ENCODE results near the gene SPATA31D1.
A peak's percentile ranks its signal among the peaks of the same experiment; 100 is the strongest.

SPATA31D1 gene

GRCh38 chr9:81981883-81982282, 6.7 kb upstream of the SPATA31D1 start:
- no peak for TF ChIP-seq JUND (IDR thresholded peaks at IDR 0.05; ENCODE audit: low read depth)
- in situ Hi-C loops (cut with HindIII; ENCODE audit: low pct_unique_long_range_greater_than_20kb, low sequenced_read_pairs): no loop called here

GRCh38 chr9:81984928-81985327, 3.6 kb upstream of the SPATA31D1 start:
- no peak for DNase-seq (ENCODE audit: low read depth in 1 of 2, low spot score in 1 of 2)
- TF ChIP-seq JUND (IDR thresholded peaks at IDR 0.05; ENCODE audit: low read depth): no peak

More at GRCh38 chr9:81981883-81982282, 6.7 kb upstream of the SPATA31D1 start:
- no peak for DNase-seq (ENCODE audit: low read depth in 1 of 2, low spot score in 1 of 2)

GRCh38 chr9:81986051-81986450, 2.5 kb upstream of the SPATA31D1 start:
- in situ Hi-C loops (cut with HindIII; ENCODE audit: low pct_unique_long_range_greater_than_20kb, low sequenced_read_pairs): no loop called here
- TF ChIP-seq JUND (IDR thresholded peaks at IDR 0.05; ENCODE audit: low read depth): no peak
- no peak for DNase-seq (ENCODE audit: low read depth in 1 of 2, low spot score in 1 of 2)

More at GRCh38 chr9:81984928-81985327, 3.6 kb upstream of the SPATA31D1 start:
- in situ Hi-C loops (cut with HindIII; ENCODE audit: low pct_unique_long_range_greater_than_20kb, low sequenced_read_pairs): no loop called here

GRCh38 chr9:81989700-81990099, 1.1 kb downstream of the SPATA31D1 start:
- in situ Hi-C loops (cut with HindIII; ENCODE audit: low pct_unique_long_range_greater_than_20kb, low sequenced_read_pairs): no loop called here
- DNase-seq (ENCODE audit: low read depth in 1 of 2, low spot score in 1 of 2): no peak
- no peak for TF ChIP-seq JUND (IDR thresholded peaks at IDR 0.05; ENCODE audit: low read depth)

GRCh38 chr9:81993656-81994055, 5.1 kb downstream of the SPATA31D1 start:
- in situ Hi-C loops (cut with HindIII; ENCODE audit: low pct_unique_long_range_greater_than_20kb, low sequenced_read_pairs): no loop called here
- DNase-seq (ENCODE audit: low read depth in 1 of 2, low spot score in 1 of 2): no peak
- TF ChIP-seq JUND (IDR thresholded peaks at IDR 0.05; ENCODE audit: low read depth): no peak

GRCh38 chr9:81999806-82000205, 11.2 kb downstream of the SPATA31D1 start:
- TF ChIP-seq JUND (IDR thresholded peaks at IDR 0.05; ENCODE audit: low read depth): no peak
- no peak for DNase-seq (ENCODE audit: low read depth in 1 of 2, low spot score in 1 of 2)
- in situ Hi-C loops (cut with HindIII; ENCODE audit: low pct_unique_long_range_greater_than_20kb, low sequenced_read_pairs): no loop called here

- no peak for DNase-seq (ENCODE audit: low read depth in 1 of 2, low spot score in 1 of 2)
- no peak for TF ChIP-seq JUND (IDR thresholded peaks at IDR 0.05; ENCODE audit: low read depth)
Observed at GRCh38 chr9:82010711-82011110, 22.1 kb downstream of the SPATA31D1 start.

GRCh38 chr9:82011133-82011532, 22.6 kb downstream of the SPATA31D1 start:
- no peak for TF ChIP-seq JUND (IDR thresholded peaks at IDR 0.05; ENCODE audit: low read depth)
- DNase-seq (ENCODE audit: low read depth in 1 of 2, low spot score in 1 of 2): no peak
- in situ Hi-C loops (cut with HindIII; ENCODE audit: low pct_unique_long_range_greater_than_20kb, low sequenced_read_pairs): no loop called here

More at GRCh38 chr9:82010711-82011110, 22.1 kb downstream of the SPATA31D1 start:
- in situ Hi-C loops (cut with HindIII; ENCODE audit: low pct_unique_long_range_greater_than_20kb, low sequenced_read_pairs): no loop called here

- in situ Hi-C loops (cut with HindIII; ENCODE audit: low pct_unique_long_range_greater_than_20kb, low sequenced_read_pairs): no loop called here
- no peak for DNase-seq (ENCODE audit: low read depth in 1 of 2, low spot score in 1 of 2)
Observed at GRCh38 chr9:82012276-82012675, 23.7 kb downstream of the SPATA31D1 start.

GRCh38 chr9:82020331-82020730, 31.8 kb downstream of the SPATA31D1 start:
- in situ Hi-C loops (cut with HindIII; ENCODE audit: low pct_unique_long_range_greater_than_20kb, low sequenced_read_pairs): no loop called here
- no peak for DNase-seq (ENCODE audit: low read depth in 1 of 2, low spot score in 1 of 2)
- no peak for TF ChIP-seq JUND (IDR thresholded peaks at IDR 0.05; ENCODE audit: low read depth)

More at GRCh38 chr9:82012276-82012675, 23.7 kb downstream of the SPATA31D1 start:
- no peak for TF ChIP-seq JUND (IDR thresholded peaks at IDR 0.05; ENCODE audit: low read depth)

GRCh38 chr9:82021198-82021597, 32.6 kb downstream of the SPATA31D1 start:
- in situ Hi-C loops (cut with HindIII; ENCODE audit: low pct_unique_long_range_greater_than_20kb, low sequenced_read_pairs): no loop called here
- TF ChIP-seq JUND (IDR thresholded peaks at IDR 0.05; ENCODE audit: low read depth): no peak
- peak in 1 of 2 experiments; percentile 36 for DNase-seq (ENCODE audit: low read depth in 1 of 2, low spot score in 1 of 2)

- no peak for DNase-seq (ENCODE audit: low read depth in 1 of 2, low spot score in 1 of 2)
- no peak for TF ChIP-seq JUND (IDR thresholded peaks at IDR 0.05; ENCODE audit: low read depth)
- in situ Hi-C loops (cut with HindIII; ENCODE audit: low pct_unique_long_range_greater_than_20kb, low sequenced_read_pairs): no loop called here
Observed at GRCh38 chr9:82022121-82022520, 33.5 kb downstream of the SPATA31D1 start.

- no peak for DNase-seq (ENCODE audit: low read depth in 1 of 2, low spot score in 1 of 2)
- in situ Hi-C loops (cut with HindIII; ENCODE audit: low pct_unique_long_range_greater_than_20kb, low sequenced_read_pairs): no loop called here
- no peak for TF ChIP-seq JUND (IDR thresholded peaks at IDR 0.05; ENCODE audit: low read depth)
Observed at GRCh38 chr9:82024908-82025307, 36.3 kb downstream of the SPATA31D1 start.

Data from T47D (cell line).